Kidney tubule cell (primary cell): ENCODE measurements around the gene LSR.

ENCODE experiments used
- DNase-seq: peaks from one replicate; pipeline ENCODE4 v3.0.0-alpha.2; 2018; ENCODE audit warnings: low spot score

Gene LSR

DNA sequence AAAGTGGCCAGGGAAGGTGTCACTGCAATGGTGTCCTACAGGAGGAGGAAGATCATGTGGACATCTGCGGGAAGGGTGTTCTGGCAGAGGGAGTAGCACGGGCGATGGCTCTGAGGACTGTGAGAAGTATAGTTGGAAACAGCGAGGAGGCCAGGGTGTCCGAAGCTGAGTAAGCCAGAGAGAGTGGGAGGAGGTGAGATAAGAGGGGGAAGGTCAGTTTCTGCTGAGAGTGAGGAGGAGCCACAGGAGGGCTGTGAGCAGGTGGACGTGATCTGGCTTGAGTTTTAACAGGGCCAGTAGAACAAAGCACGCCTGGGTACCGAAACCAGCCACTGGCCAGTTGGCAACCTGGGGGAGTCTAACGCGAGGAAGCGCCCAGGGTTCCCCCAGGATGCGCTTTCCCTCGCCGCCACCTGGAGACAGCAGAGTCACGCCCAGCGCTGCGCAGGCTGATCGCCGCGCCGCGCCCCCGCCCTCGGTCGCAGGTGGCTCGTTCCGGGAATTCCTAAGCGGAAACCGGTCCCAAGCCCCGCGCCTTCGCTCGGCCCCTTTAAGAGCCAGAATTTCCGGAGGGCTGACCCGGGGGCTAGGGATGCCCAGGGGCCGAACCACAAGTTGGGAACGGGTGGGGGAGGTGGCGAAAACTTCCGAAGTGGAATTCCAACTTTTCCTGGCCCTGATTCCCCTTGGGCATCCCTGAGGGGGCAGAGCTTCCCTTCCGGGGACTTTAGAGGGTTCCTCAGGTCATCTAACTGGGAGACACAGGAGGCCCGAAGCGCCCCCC is 1.1 kb upstream of the LSR start:
- DNase-seq = peak; percentile 97

DNA sequence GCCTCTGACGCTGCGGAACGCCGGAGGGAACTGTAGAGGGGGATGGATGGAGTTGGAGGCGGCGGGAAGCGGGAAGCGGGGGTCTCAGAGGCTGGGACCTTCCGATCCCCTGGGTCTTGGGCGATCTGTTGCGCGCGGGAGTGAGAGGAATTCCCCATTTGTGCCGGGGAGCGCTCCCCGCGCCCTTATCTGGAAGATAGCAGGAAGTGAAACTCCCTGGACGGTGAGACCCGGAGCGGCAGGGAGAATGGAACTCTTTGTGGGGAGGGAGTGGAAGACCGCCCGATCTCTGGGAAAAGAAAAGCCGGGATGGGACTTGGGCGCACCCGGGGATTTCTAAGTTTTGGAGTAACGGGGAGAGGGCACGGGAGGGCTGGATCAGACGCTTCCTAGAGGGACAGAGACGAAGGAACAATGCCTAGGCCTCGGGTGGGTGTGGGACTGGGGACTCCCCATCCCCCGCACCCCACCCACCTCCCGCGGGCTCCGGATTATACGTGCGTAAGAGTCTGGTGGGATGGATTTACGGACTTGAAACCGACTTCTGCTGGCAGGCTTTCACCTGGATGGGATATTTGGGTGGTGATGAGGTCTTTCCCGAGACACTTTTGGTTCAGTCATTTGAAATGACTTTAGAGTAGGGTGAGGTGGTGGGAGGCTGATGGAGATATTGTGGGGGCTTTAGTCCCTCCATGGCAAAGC is 495 bp downstream of the LSR start:
- DNase-seq = peak; percentile 46

DNA sequence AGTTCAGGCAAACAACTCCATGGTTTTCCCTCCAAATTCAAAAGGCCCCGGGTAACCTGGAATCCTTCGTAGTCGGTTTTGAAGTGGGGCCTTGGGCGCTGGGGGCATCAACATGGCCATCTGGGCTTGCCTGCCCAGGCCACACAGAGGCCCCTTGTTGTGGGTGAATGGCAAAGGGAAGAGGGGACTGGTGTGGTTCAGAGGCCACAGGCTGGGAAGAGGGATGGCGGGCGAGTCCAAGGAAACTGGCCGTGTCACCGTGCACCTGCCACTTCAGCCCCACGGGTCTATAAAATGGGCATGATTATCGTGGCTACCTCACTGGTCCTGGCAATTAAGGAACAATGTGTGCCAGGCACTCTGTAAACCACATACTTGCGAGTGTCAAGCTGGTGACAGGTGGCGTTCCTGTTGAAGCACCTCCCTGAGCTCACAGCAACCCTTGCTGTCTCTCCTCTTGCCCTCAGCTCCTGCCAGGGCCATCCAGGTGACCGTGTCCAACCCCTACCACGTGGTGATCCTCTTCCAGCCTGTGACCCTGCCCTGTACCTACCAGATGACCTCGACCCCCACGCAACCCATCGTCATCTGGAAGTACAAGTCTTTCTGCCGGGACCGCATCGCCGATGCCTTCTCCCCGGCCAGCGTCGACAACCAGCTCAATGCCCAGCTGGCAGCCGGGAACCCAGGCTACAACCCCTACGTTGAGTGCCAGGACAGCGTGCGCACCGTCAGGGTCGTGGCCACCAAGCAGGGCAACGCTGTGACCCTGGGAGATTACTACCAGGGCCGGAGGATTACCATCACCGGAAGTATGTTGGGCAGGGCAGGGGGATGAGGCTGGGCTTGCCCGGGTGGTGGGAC is 1.3 kb downstream of the LSR start:
- no peak for DNase-seq

DNA sequence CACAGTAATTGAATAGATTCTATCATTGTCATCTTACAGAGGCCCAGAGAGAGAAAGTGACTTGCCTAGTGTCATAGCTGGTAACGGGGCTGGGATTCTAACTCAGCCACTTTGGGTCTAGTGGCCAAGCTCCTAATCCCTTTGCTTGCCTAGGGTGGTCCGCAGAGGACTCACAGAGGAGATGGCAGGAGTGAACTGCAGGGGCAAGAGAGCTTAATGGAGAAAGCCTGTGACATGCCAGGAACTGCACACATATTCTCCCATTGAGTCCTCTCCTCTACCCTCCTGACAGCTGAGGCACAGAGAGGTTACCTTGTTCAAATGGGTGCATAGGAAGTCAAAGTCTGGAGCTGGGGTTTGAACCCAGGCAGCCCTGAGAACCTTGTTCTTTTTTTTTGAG is 2.7 kb downstream of the LSR start:
- no peak for DNase-seq

DNA sequence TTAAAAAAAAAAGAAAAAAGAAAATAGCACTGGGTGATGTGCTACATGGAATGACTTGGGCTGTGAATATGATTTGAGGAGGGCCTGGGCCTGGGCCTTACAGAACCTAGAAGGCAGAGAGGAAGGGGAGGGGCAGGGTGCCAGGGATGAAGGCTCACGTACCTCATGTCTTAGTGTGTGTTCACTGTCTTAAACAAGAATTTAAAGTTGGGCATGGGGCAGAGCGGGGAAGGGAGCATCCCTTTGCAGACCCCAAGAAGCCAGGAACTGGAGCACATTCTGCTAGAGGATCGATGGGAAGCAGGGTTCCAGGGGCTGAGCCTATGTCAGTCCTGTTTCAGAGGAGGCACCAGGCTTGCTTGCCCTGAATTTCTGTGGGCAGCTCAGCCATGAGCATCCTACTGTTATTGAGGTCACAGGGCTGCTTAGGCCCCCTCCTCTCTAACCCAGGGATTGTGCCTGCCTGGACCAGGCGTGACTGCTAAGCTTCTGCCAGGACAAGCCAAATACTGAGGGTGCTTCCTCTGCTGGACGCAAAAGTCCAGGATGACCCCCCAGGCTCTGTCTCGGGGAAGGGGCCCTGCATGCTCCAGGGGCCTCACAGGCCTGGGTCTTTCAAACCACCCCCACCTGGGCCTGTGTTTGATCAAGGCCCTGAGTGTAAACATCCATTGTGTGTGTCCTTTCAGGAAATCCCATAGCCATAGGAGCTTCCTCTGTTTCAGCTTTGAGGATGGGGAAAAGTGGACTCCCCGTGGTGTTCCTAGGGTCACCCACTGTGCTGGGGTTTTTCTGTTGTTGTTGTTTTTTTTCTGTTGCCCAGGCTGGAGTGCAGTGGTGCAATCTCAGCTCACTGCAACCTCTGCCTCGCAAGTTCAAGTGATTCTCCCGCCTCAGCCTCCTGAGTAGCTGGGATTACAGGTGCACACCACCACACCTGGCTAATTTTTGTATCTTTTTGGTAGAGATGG is 4.8 kb downstream of the LSR start:
- DNase-seq = no peak

DNA sequence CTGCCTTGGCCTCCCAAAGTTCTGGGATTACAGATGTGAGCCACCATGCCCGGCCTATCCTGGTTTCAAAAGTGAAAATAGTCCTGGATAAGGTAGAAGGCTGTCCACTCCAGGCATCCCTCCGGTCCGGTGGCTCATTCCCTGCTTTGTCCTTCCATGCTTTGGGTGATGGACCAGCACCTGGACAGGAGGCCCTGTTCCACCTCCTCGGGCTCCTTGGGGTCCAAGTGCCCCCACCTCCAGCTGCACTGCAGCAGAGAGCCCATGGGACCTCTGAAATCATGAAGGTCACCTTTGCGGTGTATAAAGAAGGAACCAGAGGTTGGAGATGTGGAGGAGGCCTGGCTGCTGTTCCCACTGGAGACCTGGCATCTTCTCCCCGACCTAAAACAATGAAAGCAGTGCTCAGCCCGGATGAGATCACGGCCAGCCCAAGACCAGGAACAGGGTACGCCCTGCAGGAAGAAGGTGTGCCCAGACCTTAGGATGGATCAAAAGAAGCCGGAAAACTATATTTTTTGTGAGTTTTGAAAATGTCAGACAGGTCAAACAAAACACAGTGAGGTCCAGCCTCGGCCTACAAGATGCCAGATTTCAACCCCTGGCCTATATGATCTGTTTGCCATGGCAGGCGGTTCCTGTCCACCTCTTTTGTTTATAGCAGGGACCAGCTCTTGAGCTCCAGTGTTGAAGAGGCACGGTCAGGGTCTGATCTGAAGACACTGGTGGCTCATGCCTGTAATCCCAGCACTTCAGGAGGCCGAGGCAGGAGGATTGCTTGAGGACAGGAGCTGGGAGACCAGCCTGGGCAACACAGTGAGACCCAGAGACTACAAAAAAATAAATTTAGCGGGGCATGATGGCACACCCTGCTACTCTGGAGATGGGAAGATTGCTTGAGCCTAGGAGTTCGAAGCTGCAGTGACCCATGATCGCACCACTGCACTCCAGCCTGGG is 5.8 kb downstream of the LSR start:
- no peak for DNase-seq

DNA sequence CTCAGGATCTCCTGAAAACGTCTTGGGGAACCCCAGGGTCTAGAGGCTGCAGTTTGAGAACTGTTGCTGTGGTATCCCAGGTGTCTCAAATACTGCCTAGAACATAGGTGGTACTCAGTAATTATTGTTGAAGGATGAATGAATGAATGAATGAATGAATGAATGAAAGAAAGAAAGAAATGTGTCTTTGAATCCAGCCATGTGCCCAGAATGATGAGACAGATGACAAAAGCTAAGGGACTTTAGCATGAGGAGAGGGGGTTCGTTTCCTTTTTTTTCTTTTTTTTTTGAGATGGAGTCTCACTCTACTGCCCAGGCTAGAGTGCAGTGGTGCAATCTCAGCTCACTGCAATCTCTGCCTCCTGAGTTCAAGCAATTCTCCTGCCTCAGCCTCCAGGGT is 7.8 kb downstream of the LSR start:
- no peak for DNase-seq

DNA sequence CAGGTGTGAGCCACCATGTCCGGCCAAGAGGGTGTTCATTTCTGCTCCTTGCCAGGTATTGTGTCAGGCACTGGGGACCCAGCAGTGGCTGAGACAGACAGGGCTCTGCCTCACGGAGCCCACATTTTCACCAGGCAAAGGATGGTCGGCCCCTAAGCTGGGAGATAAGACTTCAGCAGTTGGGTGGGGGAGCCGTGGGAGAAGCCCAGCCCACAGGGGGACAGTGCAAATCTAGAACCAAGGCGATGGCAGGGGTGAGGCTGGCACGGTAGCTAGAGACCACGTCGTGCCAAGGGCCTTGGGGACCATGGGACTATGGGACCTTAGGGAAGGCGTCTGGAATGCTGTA is 8.3 kb downstream of the LSR start:
- DNase-seq = no peak

DNA sequence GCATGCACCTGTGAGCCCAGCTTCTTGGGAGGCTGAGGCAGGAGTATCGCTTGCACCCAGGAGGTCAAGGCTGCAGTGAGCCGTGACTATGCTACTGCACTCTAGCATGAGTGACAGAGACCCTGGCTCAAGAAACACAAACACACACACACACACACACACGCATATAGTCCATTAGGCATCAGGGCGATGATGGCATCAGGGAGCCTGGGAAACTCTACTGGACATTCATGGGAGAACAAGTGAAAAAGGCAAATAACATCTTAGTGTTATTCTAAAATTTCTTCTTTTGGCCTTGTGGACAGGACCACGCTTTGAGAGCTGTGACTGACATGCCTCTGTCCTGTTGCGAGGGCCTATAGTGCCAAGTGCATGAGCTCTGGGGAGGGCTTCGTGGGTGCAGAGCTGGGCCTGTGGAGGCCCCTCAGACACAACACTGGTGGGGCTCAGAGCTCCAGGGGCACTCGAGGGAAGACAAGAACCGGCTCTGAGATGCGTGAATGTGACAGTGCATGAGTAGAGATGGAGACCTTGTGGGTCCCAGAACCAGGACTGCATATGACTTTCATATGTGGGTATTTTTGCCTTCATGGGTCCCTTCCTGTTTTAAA is 12.0 kb downstream of the LSR start:
- DNase-seq = no peak

DNA sequence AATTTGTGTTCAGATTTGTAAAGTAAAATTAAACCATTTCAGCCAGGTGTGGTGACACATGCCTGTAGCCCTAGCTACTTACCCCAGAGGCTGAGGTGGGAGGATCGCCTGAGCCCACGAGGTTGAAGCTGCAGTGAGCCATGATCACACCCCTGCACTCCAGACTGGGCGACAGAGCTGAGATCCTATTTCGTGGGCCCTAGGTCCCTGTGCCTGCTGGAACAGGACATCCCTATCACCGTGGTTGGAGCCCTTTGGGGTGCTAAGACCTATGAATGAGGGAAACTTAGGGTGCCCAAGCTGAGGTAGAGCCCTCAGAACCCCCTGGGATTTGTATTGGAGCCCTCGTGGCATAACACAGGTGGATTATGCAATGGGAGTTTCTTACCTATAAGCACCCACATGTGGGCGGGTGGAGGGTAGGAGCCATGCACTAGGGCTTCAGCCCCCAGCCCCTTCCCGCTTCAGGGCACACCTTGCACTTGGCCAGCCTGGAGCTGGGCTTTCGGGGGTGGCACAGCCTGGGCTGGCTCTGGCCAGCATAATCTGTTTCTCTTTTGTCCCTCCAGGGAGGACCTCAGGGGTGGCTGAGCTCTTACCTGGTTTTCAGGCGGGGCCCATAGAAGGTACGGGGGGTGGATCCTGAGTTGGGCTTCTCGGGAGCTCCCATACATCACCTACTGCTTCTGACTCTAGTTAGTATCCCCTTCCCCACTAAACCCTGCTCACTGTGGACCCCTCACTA is 12.7 kb downstream of the LSR start:
- DNase-seq = no peak

DNA sequence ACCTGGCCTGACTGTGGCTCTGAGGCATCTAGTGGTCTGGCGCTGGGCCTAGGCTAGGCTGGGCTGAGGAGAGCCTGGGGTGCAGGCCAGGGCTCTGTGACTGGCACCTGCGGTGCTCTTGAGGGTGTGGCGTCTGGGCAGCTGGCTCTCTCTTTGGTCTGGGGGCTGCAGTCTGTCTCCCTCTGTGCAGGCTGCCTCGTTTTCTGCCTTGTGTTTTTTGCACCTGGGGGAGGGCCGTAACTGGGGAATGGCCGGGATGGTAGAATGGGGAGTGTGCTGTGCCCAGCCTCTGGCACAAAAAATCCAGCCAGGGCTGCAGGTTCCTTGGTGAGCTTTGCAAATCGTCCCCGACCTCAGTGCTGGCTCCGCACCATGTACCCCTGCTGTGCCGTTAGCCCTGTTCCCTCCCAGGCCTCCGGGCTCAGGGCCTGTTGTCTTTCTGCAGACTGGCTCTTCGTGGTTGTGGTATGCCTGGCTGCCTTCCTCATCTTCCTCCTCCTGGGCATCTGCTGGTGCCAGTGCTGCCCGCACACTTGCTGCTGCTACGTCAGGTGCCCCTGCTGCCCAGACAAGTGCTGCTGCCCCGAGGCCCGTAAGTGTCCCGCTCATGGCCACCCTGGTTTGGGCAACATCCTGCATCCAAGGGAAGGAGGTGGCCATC is 13.4 kb downstream of the LSR start:
- no peak for DNase-seq

DNA sequence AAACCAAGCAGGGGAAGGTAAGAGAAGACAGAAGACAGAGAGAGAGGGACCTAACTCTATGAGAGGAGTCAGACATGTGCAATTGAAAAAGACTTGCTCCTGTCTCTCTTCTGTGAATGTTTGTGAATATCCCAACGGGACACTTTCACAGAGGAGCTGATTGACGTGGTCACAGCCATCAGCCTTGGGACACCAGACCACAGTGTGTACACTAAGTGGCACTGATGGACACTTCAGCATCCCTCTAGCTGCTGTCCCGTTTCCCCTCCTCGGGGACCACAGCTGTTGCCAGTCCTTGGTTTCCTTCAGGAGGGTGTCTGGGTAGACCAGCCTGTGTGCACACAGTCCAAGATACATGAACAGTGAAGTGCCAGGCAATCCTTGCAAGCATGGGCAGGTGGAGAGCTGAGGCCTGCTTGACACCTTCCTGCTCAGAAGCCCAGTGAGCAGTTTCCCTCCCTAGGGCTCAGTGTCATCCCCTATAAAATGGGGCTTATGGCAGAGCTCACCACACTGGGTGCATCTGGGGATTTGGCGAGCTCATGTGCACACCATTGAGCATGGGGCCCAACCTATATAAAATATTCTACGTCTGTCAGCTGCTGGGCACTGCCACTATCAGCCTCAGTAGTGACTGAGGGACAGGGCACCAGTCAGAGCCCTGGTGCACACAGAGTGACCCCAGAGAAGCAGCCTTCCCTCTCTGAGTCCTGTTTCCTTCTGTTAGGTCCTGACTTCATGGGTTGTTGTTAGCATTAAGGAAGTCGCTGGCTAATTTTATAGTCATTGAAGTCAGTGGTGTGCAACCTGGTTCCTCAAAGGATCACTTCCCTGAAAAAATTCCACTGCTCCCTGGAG is 15.7 kb downstream of the LSR start:
- peak; percentile 80 for DNase-seq

DNA sequence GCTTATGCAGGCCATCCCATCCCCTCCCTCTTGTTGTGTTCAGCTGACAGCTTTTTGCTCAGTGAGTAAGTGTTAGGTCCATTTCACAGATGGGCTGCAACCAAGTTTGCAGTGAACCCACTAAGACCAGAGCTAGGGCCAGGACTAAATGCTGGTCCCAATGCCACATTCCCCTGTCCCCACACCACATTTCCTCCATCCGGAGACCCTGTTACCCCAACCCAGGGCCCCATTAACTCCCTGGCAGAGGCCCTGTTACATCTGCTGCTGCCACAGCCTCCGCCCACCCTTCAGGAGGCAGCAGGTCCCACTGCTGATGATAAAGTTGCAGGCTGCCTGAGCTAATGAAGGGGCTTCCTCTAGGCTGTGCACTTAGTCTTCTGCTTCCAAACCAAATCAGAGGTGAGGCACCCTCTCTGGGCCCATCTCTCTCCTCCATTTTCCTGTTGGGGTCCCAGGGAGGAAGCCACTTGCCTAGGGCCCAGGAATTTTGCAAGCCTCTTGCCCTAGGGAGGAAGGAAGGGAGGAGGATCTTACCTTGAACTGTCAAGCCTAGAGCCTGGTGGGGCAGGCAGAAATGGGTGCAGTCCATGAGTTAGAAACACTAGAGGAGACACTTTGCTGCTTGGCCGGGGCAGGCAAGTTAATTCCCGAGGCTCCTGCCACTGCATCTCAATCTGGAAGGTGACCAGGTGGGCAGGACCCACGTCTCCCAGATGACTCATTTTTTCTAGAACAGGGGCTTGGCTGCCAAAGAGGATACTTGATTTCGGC is 16.5 kb downstream of the LSR start:
- DNase-seq = peak; percentile 24

DNA sequence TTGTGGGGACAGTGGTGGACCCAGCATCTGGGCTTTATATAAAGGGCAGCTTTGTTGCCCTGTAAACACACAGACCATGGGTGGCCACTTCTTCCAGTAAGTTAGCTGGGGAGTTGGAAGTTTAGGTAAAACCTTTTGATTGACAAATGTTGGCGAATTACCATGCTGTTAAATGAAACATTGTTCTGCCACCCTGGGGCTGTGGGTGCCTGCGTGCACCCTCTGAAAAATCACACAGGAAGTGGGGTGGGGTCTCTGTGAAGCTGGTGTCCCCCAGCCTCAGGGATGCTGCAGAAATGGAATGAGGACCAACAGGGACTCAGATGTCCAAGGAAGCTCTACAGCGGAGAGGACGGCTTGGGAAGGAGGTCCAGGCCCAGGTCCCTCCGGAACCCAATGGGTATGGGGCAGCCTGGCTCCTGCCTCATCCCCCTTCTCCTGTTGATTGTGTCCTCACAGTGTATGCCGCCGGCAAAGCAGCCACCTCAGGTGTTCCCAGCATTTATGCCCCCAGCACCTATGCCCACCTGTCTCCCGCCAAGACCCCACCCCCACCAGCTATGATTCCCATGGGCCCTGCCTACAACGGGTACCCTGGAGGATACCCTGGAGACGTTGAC is 17.2 kb downstream of the LSR start:
- no peak for DNase-seq

DNA sequence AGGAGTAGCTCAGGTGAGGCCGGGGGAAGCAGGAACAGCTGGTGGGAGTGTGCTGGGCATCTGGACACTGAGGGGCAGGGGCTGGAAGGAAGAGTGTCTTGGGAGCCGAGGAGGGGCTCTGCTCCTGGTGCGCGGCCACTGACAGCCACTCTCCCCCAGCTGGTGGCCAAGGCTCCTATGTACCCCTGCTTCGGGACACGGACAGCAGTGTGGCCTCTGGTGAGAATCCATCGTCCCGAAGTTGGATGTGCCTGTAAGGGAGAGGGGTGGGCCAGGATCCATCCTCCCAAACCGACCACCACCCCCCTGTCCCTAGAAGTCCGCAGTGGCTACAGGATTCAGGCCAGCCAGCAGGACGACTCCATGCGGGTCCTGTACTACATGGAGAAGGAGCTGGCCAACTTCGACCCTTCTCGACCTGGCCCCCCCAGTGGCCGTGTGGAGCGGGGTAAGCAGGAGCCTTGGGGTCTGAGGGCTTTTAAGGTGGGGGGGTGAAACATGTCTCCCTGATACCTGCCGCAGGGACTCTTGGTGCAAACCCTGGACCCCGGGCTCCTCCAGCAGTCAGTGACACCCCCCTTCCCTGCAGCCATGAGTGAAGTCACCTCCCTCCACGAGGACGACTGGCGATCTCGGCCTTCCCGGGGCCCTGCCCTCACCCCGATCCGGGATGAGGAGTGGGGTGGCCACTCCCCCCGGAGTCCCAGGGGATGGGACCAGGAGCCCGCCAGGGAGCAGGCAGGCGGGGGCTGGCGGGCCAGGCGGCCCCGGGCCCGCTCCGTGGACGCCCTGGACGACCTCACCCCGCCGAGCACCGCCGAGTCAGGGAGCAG is 17.9 kb downstream of the LSR start:
- no peak for DNase-seq

DNA sequence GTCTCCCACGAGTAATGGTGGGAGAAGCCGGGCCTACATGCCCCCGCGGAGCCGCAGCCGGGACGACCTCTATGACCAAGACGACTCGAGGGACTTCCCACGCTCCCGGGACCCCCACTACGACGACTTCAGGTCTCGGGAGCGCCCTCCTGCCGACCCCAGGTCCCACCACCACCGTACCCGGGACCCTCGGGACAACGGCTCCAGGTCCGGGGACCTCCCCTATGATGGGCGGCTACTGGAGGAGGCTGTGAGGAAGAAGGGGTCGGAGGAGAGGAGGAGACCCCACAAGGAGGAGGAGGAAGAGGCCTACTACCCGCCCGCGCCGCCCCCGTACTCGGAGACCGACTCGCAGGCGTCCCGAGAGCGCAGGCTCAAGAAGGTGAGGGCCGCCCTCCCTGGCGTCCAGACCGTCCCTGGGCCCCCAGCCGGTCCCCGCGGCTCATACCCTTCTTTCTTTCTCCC is 18.6 kb downstream of the LSR start:
- peak; percentile 48 for DNase-seq
